GM19099 (cell line): Measurements from ENCODE around the gene MACROH2A1.

Experiments
- POLR2A ChIP-seq: IDR thresholded peaks from 3 replicates; pipeline ENCODE4 v1.6.1; 2011; ENCODE audit warnings: low read depth; ENCODE audit not compliant: insufficient read length; ENCODE audit errors: extremely low read depth

The MACROH2A1 gene

GRCh38 chr5:135343413-135343812 lies 55.6 kb downstream of the MACROH2A1 start:
- TF ChIP-seq POLR2A: no peak

DNA sequence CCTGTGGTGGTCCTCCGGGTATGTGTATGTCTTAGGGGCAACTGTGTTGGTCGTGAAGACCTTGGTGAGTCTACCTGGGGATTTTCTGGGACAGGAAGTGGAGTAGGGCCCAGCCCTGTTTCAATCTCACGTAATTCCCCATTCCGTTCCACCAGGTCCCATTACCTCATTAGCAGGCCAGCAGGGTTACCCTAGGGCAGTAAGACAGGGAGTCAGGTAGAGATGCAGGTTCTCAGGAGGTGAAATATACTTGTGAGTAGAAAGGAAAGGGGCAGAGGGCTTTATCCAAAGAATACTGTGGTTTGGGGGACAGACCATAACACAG lies 56.5 kb downstream of the MACROH2A1 start:
- TF ChIP-seq POLR2A: no peak

DNA sequence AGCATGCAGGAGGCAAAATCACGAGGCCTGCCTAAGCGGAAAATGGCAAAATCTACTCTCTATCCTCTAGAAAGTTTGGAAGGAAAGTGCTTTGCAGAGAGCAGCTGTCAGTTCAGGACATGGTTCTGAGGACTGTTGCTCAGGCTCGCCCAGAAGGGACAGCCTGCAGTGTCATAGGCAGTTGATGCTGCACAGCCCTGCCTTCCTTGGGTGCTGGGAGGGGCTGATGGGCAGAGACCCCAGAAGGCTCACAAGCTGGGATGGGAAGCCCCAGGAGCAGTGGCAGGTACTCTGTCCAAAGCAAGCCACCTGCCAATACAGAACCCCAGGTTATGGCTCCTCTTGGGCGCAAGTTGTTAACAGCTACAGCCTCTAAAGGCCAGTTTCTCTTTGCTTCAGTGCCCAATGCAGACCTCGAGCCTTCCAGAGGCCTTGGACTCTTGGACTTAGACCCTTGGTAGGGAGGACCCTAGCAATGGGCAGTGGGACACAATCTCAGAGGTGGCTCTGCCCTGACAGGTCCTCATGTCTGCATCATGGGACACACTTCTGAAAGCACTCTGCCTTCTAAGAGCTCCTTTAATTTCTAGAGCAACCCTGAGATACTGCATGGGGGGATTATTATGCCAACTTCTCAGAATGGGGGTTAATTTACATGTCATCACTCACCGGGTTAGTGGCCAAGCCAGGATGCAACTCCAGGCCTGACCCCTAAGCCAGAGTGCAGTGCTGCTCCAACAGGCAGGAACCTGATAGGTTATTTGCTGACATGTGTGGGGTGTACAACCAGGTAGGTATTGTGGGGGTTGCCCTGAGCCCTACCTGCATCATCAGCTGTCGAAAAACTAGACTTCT lies 57.1 kb downstream of the MACROH2A1 start:
- no peak for TF ChIP-seq POLR2A

DNA sequence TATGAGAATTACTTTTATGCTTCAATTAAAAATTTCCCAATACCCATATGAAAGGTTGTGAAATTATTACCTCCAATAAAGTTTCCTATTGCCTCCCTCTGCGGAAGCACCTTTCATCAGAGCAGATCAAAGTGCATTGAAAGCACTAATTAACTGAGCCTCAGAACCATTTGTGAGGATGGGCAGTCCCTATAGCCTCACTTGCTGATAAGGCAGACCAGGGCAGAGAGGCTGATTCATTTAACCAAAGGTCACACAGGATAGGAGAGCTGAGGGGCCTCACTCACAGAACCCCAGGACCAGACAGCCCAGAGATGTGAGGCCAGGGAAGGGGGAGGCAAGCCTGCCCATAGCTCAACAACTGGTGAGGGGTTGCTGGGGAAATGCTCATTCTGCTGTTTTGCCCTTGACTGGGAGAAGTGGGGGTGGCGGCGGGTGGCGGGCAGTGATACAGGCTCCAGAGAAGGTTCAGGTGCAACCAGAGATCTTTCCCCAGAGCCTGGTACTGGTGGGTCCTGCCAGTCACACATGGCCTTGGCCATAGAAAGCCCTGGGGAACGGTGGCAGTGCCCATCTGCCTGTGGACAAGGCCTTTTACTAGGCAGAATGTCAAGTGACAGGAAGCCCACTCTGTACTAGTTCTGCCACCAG lies 57.9 kb downstream of the MACROH2A1 start:
- TF ChIP-seq POLR2A: no peak

DNA sequence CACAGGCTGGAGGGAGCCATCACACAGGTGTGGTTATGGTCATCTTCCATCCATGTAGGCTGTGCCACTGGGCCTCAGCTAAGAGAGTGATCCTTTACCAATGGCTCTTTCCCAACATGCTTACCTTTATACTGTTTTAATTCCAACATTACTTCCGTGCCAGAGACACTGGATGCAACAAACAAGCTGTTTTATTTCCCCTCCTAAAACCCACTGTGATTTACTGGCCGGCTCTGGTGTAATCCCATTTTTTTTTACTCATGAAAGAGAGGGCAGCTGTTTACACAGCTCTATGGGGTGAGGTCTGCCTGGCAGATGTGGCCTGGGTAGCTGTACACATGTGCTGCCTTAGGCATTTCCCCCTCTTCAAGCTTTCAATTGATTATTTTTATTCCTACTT lies 58.5 kb downstream of the MACROH2A1 start:
- TF ChIP-seq POLR2A: no peak

GRCh38 chr5:135339623-135340022 lies 59.4 kb downstream of the MACROH2A1 start:
- no peak for TF ChIP-seq POLR2A

DNA sequence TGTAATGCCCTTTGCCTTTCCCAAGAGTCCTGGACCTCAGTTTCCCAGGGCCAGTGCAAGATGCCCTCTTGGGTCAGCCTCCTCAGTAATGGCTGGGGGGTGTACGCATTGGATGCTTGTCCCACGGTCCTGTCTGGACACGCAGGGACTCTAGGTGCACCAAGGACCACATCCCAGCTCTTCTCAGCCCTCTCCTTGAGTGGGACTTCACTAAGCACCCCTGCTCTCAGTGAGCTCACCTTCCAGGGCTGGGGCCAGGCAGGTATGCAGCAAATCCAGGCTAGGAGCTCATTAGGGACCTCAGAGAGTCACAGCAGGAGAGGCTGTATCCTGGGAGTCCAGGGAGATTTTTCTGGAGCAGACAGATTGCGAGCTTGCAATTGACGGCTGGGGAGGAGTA lies 59.8 kb downstream of the MACROH2A1 start:
- no peak for TF ChIP-seq POLR2A

DNA sequence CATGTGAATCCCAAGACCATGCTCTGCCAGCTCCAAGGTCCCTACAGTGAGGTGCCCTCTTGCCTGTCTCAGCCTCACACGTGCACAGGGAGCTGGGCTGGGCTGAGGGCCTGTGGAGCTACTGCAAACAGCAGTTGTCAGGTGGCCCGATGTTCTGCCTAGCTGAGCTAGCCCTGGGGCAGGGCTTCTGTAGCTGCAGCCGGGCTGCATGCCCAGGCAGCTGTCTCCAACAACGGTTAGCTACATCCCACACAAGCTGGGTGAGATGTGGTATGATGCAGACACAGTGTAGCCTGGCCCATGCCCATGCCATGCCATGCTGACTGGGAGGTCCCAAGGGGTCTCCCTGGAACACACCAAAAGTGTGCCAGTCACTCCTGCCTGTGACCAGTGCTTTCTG lies 62.0 kb downstream of the MACROH2A1 start:
- no peak for TF ChIP-seq POLR2A

GRCh38 chr5:135335031-135335828 lies 63.8 kb downstream of the MACROH2A1 start:
- no peak for TF ChIP-seq POLR2A

- TF ChIP-seq POLR2A: no peak
These were observed 65.1 kb downstream of the MACROH2A1 start for GRCh38 chr5:135333732-135334515.

GRCh38 chr5:135332519-135333150 lies 66.4 kb downstream of the MACROH2A1 start:
- no peak for TF ChIP-seq POLR2A

- TF ChIP-seq POLR2A: no peak
These were observed 67.4 kb downstream of the MACROH2A1 start for GRCh38 chr5:135331612-135332011.

- TF ChIP-seq POLR2A: no peak
These were observed 68.3 kb downstream of the MACROH2A1 start for GRCh38 chr5:135330798-135331096.

DNA sequence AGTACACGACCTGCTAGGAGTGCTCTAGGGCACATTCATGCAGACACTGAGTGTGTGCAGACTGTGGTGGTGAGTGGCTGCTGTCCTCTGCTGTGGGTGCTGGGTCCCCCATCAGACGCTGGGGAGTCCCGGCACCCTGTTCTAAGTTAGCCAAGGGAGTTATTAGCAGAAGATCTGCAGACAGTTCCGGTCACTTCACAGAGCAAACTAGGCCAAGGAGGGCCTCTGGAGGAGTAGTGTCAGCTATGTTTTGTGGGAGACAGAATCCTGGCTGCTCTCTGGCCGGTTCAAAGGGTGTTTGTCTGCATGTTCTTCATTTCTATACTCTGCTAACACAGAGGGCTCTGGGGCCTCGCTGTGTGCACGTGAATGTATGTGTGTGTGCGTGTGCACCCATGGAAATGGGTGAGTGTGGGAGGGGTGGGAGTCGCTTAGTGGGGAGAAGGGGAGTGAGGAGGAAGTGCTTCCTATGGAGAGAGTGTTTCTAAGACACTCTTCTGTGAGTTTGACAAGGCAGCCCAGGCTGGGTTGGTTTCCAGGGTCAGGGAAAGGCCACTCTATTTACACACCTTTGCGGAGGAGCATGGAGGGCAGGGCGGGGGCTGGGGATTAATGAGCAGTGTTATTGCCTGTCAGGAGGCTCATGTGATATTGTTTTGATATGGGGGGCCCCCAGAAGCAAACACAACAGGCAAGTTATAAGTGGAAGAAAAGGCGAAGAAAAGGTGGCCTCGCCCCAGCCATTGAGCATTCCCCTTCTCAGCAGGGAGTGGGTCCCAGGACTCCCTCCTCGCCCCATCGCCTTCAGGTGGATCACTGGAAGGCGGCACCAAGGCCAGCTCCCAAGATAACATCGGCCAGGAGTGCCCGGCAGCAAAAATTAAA lies 68.9 kb downstream of the MACROH2A1 start:
- no peak for TF ChIP-seq POLR2A
